Activated T-cell treated with anti-CD3 and anti-CD28 coated beads for 4 hours (primary cell): ENCODE measurements around the gene PI4KB.
A peak's percentile ranks its signal among the peaks of the same experiment; 100 is the strongest.
"Not testable (repeated sequence)": the region's sequence is repeated elsewhere in the genome, so short reads cannot be mapped to it uniquely, and the experiment has no call there.

ENCODE experiments used
- DNase-seq: peaks from one replicate; pipeline ENCODE4 v3.0.0-alpha.2; 2020

Gene PI4KB

GRCh38 chr1:151327223-151327902 lies at the start of gene PI4KB:
Gene PI4KB (minus strand): TSS chr1:151327416. CDS start chr1:151316481, 10,935 bp downstream.
- peak; percentile 84 for DNase-seq

GRCh38 chr1:151373196-151373595 lies 46.0 kb upstream of the PI4KB start:
- no peak for DNase-seq

- no peak for DNase-seq
Observed at GRCh38 chr1:151372058-151372934, 45.1 kb upstream of the PI4KB start, which contains the start of gene SELENBP1. Gene SELENBP1 (minus strand): TSS chr1:151372705. CDS start chr1:151372641, 64 bp downstream.

DNA sequence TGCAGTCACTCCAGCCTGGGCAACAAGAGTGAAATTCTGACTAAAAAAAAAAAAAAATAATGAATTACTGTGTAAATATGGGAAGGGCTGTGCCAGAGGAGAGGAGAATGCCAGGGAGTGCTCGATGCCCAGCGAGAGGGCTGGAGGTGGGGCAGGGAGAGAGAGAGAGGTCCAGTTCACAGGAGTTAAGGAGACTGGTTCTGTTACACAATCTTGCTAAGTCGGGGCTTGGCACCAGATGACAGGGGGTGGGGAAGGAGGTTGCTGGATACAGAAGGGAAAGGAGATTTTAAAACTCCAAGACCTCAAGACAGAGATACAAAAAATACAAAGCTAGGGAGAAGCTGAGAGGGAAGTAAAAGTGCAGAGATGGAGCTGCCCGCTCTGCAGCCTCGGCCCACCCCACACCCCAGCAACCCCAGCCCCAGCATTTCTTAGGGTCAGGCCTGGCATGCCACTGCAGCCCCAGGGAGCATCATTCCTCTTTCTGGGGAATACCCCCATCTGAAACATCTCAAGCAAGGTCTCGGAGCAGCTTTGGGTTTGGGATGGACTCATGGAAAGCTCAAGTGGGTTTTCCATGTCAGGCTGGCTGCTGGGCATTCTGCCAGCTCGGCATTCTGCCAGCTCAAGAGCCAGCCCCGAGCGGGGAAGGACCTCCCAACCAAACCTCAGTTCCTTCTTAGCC lies 44.3 kb upstream of the PI4KB start:
- no peak for DNase-seq

- DNase-seq, result no peak
Observed at GRCh38 chr1:151370211-151370911, 43.1 kb upstream of the PI4KB start.

DNA sequence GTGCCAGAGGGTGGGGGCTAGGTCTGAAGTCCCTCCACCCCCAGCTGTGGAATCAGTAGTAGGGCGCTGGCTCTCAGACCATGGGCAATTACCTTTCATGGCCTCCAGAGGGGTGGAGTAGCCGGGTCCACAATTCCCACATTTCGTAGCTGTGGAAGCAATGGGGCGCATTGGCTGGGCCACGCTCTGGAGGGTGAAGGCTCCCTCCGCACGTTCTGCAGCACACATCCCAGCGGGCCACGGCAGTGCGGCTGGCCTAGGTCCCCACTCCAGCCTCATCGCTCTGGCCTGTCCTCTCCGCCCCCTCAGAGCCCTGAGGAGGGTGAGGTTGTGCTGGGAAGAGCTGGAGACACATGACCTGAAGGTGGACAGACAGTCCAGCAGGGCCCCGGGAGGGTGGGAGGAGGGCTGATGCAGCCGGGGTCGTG lies 42.4 kb upstream of the PI4KB start:
- no peak for DNase-seq

- DNase-seq, result no peak
Observed at GRCh38 chr1:151369302-151369610, 42.0 kb upstream of the PI4KB start.

DNA sequence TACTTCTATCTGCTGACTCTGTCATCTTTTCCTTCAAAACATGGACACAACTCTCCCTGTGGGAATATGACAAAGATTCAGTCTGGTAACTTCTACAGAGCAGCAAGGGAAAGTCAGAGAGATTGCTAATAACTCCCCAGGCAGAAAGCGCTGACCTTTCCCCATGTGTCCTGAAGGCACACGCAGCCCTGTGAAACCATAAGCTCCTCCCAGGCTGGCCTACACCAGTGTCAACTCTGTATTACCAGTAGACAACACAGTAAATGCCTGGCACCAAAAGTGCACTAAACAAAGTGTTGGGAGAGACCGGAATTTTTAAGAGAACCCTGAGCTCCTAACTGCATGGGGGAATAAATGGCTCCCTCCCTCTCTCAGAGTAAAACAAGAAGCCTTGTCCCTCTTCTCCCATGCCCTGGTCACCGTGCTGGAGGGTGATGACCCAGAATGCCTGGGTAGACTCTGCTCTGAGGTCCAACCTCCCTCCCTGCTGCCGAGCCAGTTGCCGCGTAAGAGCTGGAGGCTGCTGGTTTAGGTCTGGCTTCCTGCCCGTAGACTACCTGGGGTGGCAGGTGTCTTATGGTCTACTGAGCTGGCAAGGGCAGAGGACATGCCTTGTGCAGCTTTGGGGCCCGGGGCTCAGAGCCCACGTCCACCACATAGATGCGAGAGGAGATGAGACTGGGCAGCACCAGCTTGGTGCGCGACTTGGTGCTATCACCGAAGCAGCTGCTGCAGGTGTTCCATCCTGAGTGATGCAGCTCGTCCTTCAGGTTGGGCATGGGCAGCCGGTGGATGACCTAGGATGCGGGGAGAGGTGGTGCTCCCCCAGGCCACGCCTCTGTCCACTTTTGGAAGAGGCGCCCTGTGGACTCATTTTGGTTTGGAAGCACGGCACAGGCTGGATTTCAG lies 41.4 kb upstream of the PI4KB start:
- no peak for DNase-seq

GRCh38 chr1:151367658-151368392 lies 40.6 kb upstream of the PI4KB start:
- DNase-seq, result no peak

- no peak for DNase-seq
Observed at GRCh38 chr1:151364996-151365395, 37.8 kb upstream of the PI4KB start.

GRCh38 chr1:151362308-151363155 lies 35.3 kb upstream of the PI4KB start:
- DNase-seq, result no peak

GRCh38 chr1:151361883-151362282 lies 34.7 kb upstream of the PI4KB start:
- DNase-seq, result no peak

DNA sequence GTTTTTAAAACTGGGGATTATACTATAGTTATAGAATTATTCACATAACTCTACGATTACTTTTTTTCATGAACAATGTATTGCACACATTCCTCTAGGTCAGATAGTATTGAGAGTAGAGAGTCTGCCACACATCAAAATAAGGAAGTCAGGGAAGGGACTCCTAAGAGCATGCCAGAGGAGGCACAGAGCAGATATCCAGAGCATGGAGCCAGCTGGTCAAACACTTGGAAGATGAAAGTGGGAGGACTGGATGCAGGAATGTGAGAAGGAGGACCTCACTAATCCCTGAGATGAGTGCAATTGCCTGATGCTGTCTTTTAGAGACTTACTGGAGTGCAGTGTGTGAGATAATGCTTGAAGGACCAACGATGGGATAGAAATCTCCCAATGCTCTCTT lies 29.5 kb upstream of the PI4KB start:
- no peak for DNase-seq

- no peak for DNase-seq
Observed at GRCh38 chr1:151352021-151352718, 25.0 kb upstream of the PI4KB start.

DNA sequence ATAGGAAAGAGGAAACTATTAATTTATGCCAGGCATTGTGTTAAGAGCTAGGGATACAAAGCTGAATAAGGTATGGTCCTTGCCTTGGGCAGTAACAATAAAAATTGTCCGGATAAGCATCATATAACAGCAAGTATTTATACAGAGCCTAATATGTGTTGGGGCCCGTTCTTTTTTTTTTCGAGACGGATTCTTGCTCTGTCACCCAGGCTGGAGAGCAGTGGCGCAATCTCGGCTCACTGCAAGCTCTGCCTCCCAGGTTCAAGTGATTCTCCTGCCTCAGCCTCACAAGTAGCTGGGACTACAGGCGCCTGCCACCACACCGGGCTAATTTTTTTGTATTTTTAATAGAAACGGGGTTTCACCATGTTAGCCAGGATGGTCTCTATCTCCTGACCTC lies 23.1 kb upstream of the PI4KB start:
- DNase-seq, result not testable (repeated sequence)

DNA sequence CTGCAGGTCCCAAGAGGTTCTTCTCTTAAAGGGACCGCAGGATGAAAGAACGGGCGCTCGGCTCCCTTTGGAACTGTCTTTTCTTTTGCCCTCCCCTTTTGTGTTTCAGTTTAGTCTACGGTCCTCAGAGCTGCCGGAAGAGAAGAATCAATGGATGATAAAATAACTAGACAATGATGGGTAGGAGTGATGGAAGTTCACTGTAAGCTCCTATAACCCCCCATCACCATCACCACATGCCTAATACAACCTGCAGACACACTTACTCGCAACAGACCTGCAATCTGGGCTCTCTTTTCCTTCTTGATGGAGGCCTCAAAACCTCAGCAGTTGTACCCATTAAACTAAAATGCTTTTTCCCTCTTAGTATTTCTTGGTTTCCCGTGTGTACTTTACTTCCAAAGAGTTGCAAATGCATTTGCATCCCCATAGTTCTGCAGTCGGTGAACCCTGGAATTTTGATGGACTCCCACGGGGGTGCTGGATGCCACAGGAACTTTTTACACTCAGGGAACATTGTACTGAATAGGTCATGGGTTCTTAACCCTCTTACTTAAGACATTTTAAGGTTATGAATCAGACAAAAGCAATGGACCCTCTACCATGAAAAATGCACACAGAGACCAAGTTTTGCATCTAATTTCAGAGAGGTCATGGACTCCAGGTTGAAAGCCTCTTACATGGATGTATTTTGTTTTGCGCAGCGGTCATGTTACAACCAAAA lies 20.5 kb upstream of the PI4KB start:
- DNase-seq, result no peak

GRCh38 chr1:151346769-151347522 lies 19.7 kb upstream of the PI4KB start, which contains the start of gene RFX5:
Gene RFX5 (minus strand): TSS chr1:151347252. CDS start chr1:151346320, 932 bp downstream.
- DNase-seq, result peak; percentile 83
